IPS DF 4.7 (cell line): Measurements from ENCODE around the gene CSRNP3.
"Not testable (repeated sequence)": the region's sequence is repeated elsewhere in the genome, so short reads cannot be mapped to it uniquely, and the experiment has no call there.

Experiments used
- DNase-seq: peaks from one replicate; pipeline ENCODE4 v3.0.0-alpha.2; 2013; ENCODE audit warnings: low spot score; ENCODE audit errors: extremely low read depth

The CSRNP3 gene

GRCh38 chr2:165586019-165586418 is 116.5 kb downstream of the CSRNP3 start:
- DNase-seq, result no peak

DNA sequence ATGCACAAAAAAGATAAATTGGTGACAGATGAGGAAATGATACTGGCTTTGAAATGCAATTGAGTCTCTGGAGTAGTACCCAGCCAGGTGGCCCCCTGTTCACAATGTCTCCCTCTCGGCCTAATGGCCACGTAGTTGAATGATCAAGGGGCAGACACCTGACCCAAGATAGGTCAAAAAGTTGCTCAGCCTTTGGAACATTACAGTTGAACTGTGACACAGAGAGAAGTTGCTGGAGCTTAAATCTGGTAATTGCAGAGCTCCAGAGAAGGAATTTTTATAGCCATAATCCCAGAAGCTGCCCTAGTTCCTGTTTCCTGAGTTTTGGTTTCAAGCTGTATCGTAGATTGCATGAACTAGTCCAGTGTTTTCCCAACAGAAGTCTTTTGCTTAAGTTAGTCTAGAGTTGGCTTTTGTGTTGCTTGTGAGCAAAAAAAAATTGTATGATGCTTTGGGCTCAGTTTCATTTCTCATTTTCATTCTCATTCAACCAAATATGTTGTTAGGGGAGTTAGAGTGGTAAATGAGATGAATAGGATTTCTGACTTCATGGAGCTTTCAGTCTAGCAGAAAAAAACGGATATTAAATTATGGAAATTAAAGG is 117.9 kb downstream of the CSRNP3 start:
- no peak for DNase-seq

DNA sequence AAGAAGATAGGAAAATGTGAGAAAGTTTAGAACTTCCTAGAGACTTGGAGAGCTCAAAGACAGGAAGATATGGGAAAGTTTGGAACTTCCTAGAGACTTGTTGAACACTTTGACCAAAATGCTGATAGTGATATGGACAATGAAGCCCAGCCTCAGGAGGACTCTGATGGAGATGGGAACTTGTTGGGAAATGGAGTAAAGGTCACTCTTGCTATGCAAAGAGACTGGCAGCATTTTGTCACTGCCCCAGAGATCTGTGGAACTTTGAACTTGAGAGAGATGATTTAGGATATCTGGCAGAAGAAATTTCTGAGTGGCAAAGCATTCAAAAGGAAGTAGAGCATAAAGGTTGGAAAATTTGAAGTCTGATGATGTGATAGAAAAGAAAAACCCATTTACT is 121.5 kb downstream of the CSRNP3 start:
- DNase-seq, result not testable (repeated sequence)

GRCh38 chr2:165593081-165593480 is 123.6 kb downstream of the CSRNP3 start:
- no peak for DNase-seq

- DNase-seq, result no peak
Observed at GRCh38 chr2:165594231-165594934, 124.9 kb downstream of the CSRNP3 start.

GRCh38 chr2:165594935-165595255 is 125.4 kb downstream of the CSRNP3 start:
- no peak for DNase-seq

- no peak for DNase-seq
Observed at GRCh38 chr2:165596788-165597187, 127.3 kb downstream of the CSRNP3 start.

- DNase-seq, result no peak
Observed at GRCh38 chr2:165601065-165601830, 131.8 kb downstream of the CSRNP3 start.

- no peak for DNase-seq
Observed at GRCh38 chr2:165601928-165602521, 132.5 kb downstream of the CSRNP3 start.

- DNase-seq, result no peak
Observed at GRCh38 chr2:165609672-165610071, 140.2 kb downstream of the CSRNP3 start.

GRCh38 chr2:165610591-165611029 is 141.1 kb downstream of the CSRNP3 start:
- no peak for DNase-seq

- DNase-seq, result no peak
Observed at GRCh38 chr2:165617741-165618481, 148.4 kb downstream of the CSRNP3 start.

DNA sequence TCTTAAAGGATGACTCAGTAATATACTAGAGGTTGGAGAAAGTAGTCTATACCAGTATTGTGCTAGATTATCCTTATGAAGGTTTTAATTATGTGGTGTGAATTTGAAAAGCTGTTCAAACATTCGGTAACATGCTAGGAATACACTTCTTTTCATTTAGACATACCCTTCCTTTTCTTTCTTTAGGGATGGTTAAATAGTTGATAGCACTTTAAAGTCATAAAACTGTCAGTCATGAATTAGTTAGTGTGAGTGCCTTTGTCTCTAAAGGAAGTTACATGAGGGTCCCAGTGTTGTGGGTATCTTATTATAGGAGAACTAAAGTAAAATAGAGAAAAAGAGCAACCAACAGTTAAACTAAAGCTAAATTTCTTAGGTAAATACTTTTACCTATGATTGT is 149.3 kb downstream of the CSRNP3 start:
- no peak for DNase-seq

DNA sequence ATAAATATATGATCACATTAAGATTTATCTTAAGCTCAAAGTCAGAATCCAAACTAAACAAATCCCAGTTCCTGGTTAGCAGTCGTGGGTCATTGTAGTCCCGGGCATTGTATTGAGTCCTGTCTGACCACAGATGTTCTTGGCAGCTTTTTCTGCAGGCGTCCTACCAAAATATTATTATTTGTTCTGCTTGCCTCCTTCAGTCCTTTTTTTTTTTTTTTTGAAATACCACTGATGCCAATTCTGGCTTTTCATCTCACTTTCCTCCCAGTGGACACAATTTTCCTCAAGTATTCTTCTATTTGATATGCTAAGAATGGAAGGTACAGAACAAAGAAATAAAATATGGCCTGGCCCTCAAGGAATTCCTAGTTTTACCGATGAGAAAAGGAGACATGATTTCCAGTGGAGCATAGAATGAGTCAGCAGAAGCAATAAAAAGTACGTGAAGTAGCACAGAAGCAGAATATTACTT is 151.6 kb downstream of the CSRNP3 start:
- no peak for DNase-seq

- DNase-seq, result no peak
Observed at GRCh38 chr2:165623161-165623560, 153.7 kb downstream of the CSRNP3 start.

DNA sequence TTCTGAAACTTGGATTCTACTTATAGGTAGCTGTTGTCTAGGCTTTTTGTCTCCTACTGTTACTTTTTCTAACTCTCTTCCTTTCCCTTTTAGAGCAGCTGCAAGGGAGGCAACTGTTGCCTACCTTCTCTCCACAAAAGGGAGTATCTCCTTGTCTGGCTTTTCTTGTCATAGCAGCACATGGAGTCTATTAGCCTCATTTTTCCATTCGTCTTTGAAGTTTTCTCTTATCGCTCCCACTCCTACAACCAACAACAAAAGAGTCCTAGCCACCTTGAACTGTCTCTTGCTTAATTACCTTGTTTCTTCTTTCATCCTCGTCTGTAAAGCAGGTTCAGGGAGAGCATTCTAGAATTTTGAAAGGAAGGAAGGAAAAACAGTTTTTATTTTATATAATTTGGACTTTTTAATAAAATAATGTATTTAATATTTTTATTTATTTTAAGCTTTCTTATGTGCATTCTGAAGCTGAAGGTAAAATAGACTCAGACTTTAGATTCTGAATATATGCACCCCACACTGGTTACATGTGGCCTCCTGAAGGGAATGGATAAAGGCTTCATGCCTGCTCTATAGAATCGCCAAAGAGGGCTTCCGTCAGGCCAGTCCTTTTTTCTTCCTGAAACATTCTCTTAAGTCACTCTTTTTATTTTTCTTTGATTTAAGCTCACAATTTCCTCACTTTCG is 154.4 kb downstream of the CSRNP3 start:
- no peak for DNase-seq

DNA sequence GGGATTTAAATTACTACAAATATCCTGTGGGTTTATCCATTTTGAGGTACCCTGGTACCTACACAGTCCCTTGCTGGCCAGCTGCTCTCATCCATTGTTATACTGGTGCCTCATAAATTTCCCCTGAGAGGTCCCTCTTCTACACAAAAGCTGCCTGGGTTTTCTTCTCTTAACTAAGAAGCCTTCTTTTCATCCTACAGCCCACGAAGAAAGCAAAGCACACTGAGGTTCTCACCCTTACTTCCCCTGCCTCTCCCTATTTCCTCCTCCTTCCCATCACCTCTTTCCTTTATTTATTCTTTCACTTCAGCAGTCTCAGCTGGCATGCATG is 154.9 kb downstream of the CSRNP3 start:
- DNase-seq, result no peak

DNA sequence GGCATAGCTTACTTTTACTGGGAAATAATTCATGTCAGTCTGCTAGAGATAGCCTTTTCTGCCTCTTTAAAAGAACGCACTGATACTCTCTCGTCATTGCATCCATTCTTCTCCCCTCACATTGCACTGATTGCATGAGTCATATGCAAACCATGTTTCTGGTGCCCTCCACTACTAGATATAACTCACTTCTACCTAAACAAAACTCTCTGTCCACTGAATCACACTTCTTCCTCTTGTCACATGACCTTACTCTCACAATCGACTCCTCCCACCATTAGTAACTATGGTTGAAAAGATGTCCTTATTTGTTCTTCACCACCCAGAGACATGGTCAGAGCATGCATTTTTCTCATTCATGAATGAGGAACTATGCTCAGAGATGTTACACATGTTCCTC is 158.0 kb downstream of the CSRNP3 start:
- DNase-seq, result no peak

- no peak for DNase-seq
Observed at GRCh38 chr2:165629776-165630175, 160.3 kb downstream of the CSRNP3 start.

DNA sequence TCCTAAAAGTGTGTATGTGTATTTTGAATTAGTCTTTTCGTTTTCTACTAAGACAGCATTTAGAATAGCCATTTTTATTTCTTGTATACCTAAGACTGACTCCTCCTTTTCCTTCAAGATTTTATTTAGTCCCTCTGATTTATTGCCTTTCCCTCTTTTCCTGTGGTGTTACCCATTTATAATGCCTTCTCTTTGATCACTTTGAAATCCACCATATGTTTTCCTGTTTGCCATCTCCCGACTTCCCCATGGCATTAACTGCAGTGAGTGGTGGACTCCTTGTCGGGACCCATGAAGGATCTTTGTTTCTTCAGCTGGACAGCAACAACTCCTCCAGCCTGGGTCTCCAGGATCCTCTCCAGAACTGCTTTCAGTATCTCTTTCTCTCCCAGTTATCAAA is 160.7 kb downstream of the CSRNP3 start:
- no peak for DNase-seq

DNA sequence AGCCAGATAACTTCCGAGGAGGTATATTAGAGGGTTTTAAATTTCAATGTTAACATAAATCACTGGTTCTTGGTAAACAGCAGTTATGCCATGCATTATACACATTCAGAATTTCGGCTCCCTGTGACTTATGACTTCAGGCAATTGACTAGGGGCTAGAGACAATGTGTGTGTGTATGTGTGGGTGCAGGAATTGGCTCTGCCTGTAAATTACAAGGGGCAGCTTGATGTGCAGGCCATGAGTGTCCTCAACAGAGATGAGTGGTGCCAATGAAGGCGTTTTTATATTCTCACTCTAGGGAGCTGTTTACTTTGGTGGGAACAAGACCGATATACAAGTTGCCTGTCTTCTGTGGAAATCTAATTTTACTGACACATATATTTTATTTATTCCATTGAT is 161.6 kb downstream of the CSRNP3 start:
- no peak for DNase-seq
